HFFc6 (cell line): Measurements from ENCODE around the gene ESRRB. TPM values are rescaled to one million over a fixed set of nuclear protein-coding genes. Genes with fewer than 3 reads are reported as not detected.
A peak's percentile ranks its signal among the peaks of the same experiment; 100 is the strongest.

Source experiments
- DNase-seq: peaks from one replicate; pipeline ENCODE4 v3.0.0-alpha.2; 2018
- H3K27ac Mint-ChIP-seq: 2 replicates; pipeline ENCODE4 v1.8.0; 2020; ENCODE audit warnings: mild to moderate bottlenecking, mixed read lengths
- H3K27me3 Mint-ChIP-seq: 2 replicates; pipeline ENCODE4 v1.8.0; 2021; ENCODE audit warnings: mild to moderate bottlenecking, moderate library complexity, mixed read lengths; ENCODE audit not compliant: insufficient read depth
- H3K36me3 Mint-ChIP-seq: 2 replicates; pipeline ENCODE4 v1.8.0; 2021; ENCODE audit warnings: low read depth, mixed read lengths
- H3K4me1 Mint-ChIP-seq: 2 replicates; pipeline ENCODE4 v1.8.0; 2020; ENCODE audit warnings: low read depth, mixed read lengths
- H3K4me3 Mint-ChIP-seq: 2 replicates; pipeline ENCODE4 v1.8.0; 2020; ENCODE audit warnings: mild to moderate bottlenecking, moderate library complexity, mixed read lengths
- H3K9me3 Mint-ChIP-seq: 2 replicates; pipeline ENCODE4 v1.8.0; 2020; ENCODE audit warnings: mild to moderate bottlenecking, mixed read lengths
- total RNA-seq, 6 experiments: library from RNA; stranded (reverse); fragmentation: NEBNext Ultra II Directional; extraction: Animal tissue kit (Norgen Biotek cat#: 25700); gene quantifications; 2 replicates in 1 of 6; 3 replicates in 5 of 6; pipeline ENCODE4 v1.2.3, GENCODE V29; 2021
- TF ChIP-seq, protein P1 (sequence below): fragments of 200-600 bp; sonication (generic); IDR thresholded peaks from 2 replicates; pipeline ENCODE4 v1.5.0; 2021; ENCODE audit warnings: antibody characterized with exemption, mild to moderate bottlenecking

ESRRB gene
- total RNA-seq, 6 experiments from 2014 or later, result not detected

DNA sequence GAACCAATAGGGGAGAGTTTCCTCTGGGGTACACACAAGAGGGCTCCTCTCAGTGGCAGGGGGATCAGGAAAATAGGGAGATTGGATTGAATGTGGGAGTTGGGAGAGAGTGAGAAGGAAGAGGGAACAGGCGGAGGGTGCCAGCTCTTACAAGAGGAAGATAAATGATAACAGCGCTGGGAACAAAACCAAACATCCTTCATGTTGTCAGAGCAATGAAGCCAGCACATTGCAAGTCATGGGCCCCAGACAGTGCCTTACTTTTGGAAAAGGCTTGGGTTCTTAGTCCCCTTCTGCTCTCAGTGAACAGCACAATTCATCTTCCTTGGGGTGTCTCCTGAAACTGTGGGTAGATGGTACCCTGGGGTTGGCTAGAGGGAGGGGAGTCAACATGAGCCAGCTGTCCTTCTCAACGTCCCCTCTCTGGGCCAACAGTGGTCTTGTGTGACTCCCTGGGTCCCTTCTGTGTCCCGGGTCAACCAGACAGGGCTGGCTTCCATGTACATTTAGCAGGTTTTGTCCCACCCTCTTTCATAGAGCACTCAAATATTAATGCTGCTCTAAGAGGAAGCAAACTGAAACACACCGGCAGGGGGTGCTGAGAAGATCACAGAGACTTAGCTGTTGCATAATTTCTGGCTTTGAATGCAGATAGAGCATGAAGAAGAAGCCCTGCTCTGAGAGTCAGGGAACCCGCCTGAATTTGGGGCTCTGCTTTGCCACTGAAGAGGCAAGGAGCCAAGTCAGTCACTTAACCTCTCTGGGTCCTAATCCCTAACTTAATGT, 138.5 kb downstream of the ESRRB start:
- peaks cover 11% of the 10 kb centered on the region for H3K27me3 Mint-ChIP-seq
- TF ChIP-seq, protein P1, sequence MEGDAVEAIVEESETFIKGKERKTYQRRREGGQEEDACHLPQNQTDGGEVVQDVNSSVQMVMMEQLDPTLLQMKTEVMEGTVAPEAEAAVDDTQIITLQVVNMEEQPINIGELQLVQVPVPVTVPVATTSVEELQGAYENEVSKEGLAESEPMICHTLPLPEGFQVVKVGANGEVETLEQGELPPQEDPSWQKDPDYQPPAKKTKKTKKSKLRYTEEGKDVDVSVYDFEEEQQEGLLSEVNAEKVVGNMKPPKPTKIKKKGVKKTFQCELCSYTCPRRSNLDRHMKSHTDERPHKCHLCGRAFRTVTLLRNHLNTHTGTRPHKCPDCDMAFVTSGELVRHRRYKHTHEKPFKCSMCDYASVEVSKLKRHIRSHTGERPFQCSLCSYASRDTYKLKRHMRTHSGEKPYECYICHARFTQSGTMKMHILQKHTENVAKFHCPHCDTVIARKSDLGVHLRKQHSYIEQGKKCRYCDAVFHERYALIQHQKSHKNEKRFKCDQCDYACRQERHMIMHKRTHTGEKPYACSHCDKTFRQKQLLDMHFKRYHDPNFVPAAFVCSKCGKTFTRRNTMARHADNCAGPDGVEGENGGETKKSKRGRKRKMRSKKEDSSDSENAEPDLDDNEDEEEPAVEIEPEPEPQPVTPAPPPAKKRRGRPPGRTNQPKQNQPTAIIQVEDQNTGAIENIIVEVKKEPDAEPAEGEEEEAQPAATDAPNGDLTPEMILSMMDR, result peak; percentile 66
- no peak overlapping the region for H3K27ac Mint-ChIP-seq
- no peak overlapping the region for H3K4me3 Mint-ChIP-seq
- H3K4me1 Mint-ChIP-seq, result no peaks in the 10 kb centered on the region
- no peaks in the 10 kb centered on the region for H3K36me3 Mint-ChIP-seq
- DNase-seq, result peak; percentile 3
- no peaks in the 10 kb centered on the region for H3K9me3 Mint-ChIP-seq

DNA sequence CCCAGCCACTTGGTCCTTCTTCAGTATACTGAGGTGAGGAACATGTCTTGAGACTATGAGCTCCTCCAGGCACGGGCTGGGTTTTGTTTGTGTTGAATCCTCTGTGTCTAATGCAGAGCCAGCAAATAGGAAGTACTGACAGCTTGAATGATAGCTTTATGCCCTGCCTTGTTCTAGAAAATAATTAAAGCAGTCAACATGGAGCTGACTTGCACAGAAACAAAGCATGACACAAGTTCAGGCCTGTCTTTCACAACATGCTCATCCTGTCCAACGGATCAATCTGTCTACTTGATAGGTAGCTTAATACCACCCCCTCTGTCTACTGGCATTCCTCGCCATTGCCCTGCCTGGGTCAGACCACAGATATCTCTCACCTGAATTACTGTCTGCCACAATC, 140.9 kb downstream of the ESRRB start:
- no peak for DNase-seq
- H3K27me3 Mint-ChIP-seq, result no peaks in the 10 kb centered on the region; the same call in none of the 2 replicates
- H3K36me3 Mint-ChIP-seq, result no peaks in the 10 kb centered on the region
- no peak overlapping the region for H3K4me3 Mint-ChIP-seq
- H3K27ac Mint-ChIP-seq, result no peak overlapping the region
- no peaks in the 10 kb centered on the region for H3K9me3 Mint-ChIP-seq
- no peaks in the 10 kb centered on the region for H3K4me1 Mint-ChIP-seq
- TF ChIP-seq, protein P1, result no peak

DNA sequence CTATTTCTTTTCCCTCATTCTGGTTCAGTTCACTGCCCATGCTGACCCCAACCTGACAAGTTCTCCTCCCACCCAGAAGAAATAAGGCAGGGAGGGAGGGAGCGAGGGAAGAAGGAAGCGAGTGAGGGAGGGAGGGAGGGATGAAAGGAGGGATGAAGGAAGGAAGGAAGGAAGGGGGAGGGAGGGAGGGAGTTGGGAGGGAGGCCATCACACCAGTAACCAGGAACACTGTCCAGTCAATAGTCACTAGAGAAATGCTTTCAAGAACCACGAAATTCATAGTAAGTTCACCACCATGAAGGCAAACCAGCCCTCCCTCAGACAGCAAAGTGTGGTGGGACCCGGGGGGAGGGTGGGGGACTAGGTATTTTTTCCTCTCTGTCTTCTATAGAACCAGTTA, 142.4 kb downstream of the ESRRB start:
- no peak overlapping the region for H3K27ac Mint-ChIP-seq
- TF ChIP-seq, protein P1, result no peak
- DNase-seq, result no peak
- H3K9me3 Mint-ChIP-seq, result no peaks in the 10 kb centered on the region
- H3K4me1 Mint-ChIP-seq, result no peaks in the 10 kb centered on the region
- H3K4me3 Mint-ChIP-seq, result no peak overlapping the region
- no peaks in the 10 kb centered on the region; the same call in none of the 2 replicates for H3K27me3 Mint-ChIP-seq
- no peaks in the 10 kb centered on the region for H3K36me3 Mint-ChIP-seq

DNA sequence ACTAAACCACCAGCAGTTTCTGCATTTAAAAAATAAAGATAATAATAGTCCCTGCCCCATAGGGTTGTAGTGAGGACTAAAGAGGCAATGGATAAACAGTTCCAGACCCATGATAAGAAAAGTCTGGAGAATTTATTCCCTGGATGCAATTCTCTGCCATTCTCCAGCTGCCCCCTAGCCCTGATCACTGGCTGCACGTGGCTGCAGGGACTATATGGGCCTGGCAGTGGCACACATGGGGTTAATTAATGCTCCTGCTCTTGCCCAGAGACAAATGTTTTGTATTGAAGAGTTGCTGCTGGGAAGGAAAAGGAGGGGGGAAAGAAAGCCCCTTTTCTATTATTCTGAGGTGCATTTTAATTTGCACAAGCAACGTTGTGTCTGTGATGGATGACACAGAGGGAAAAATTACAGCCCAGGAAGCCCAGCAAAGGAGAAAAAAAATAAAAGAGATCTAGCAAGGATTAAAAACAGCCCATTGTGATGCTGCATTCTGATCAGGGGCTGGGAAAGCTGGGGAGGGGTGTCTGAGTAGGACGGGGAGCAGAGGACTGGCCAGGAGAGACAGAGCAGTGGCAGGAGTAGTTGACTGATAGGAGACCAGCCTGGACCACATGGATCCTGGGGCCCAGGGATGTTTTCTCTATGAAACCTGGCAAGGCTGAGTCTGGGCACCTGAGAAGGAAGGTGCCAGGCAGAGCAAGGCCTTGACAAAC, 149.3 kb downstream of the ESRRB start:
- Mint-ChIP-seq H3K9me3 (no peaks in the 10 kb centered on the region; the same call in 1 of the 2 replicates), H3K27me3 (peaks cover 12% of the 10 kb centered on the region; the same call in 1 of the 2 replicates), H3K27ac (no peak overlapping the region), H3K36me3 (no peaks in the 10 kb centered on the region), H3K4me1 (no peaks in the 10 kb centered on the region), H3K4me3 (no peak overlapping the region)
- no peak for DNase-seq
- TF ChIP-seq, protein P1, result no peak

DNA sequence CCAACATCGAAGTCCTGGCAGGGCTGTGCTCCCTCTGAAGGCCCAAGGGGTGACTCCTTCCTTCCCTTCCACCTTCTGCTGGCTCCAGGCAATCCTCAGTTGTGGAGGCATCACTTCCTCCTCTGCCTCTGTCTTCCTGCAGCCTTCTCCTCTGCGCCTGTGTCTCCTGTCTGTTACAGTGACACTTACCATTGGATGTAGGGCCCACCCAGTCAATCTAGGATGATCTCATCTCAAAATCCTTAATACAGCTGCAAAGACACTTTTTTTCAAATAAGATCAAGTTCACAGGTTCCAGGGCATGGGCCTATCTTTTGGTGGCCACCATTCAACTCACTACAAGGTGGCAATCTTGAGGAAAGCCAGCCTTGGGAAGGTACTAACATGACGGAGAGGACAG, 155.1 kb downstream of the ESRRB start:
- TF ChIP-seq, protein P1, result no peak
- Mint-ChIP-seq H3K27me3 (peaks cover 16% of the 10 kb centered on the region; the same call in 1 of the 2 replicates), H3K36me3 (no peaks in the 10 kb centered on the region), H3K27ac (no peak overlapping the region), H3K4me1 (no peaks in the 10 kb centered on the region), H3K4me3 (no peak overlapping the region), H3K9me3 (no peaks in the 10 kb centered on the region; the same call in 1 of the 2 replicates)
- no peak for DNase-seq
